GM18867 (cell line): ENCODE results near the gene STAT5B.
"Not testable (repeated sequence)": the region's sequence is repeated elsewhere in the genome, so short reads cannot be mapped to it uniquely, and the experiment has no call there.

Experiments
- ATAC-seq: cut with Tn5 transposase; IDR thresholded peaks from one replicate; pipeline ENCODE4 v1.9.1; 2021; ENCODE audit warnings: mild to moderate bottlenecking, moderate library complexity; ENCODE audit not compliant: unreplicated experiment

STAT5B gene

DNA sequence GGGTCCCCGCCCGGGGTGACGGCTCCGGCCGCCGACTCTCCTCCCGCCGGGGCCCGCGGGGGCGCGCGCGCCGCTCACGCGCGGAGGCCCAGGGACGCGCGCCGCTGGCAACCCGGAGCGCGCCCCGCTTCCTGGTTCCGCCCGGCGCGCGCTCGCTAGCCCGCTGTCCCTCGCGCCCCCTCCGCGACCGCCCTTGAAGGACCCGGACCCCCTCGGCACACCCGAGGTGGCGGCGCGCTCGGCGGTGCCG, at the start of gene STAT5B:
STAT5B (minus strand) TSS at position 33 of the 250 bp plus-strand sequence. CDS start 44,264 bp downstream, outside the sequence.
- ATAC-seq, result peak; percentile 67

DNA sequence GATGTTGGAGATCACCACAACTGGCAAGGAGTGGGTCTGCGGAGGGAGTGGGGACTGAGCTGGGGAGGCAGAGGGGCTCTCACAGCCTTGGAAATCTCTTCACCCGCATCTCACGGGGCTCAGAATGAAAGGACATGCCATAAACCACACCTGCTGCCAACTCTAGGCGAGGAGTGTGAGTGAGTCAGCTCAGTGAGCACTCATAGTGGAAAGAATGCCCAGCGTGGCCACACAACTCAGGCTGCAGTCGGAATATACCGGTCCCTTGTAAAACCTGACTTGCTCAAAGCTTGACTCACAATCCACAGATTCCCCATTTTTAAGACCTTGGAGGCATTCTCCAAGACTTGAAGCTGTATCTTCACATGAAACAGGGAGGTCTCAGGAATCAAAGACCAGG, 48.8 kb upstream of the STAT5B start:
- no peak for ATAC-seq

DNA sequence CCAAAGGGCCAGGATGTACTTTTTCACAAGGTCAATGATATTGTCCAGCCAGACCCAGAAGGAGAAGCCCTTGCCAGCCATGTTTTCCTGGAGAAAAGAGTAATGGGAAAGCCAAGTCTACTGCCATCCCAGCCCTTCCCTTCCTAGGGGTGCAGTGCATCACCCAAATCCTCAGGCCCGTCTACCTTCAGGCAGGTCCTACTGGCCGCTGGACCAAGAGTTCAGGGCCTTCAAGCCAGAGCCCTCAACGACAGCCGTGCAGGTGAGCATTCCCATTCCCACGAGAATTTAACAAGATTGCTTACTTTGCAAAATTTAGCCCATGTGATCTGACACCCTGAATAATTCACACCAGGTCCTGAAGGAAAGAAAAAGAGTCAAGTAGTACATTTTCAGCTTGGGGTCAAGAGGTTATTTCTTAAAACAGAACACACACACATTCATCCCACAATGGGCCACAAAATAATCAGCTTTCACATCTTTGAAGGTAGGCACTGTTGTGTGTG, 47.1 kb upstream of the STAT5B start:
- ATAC-seq, result no peak

DNA sequence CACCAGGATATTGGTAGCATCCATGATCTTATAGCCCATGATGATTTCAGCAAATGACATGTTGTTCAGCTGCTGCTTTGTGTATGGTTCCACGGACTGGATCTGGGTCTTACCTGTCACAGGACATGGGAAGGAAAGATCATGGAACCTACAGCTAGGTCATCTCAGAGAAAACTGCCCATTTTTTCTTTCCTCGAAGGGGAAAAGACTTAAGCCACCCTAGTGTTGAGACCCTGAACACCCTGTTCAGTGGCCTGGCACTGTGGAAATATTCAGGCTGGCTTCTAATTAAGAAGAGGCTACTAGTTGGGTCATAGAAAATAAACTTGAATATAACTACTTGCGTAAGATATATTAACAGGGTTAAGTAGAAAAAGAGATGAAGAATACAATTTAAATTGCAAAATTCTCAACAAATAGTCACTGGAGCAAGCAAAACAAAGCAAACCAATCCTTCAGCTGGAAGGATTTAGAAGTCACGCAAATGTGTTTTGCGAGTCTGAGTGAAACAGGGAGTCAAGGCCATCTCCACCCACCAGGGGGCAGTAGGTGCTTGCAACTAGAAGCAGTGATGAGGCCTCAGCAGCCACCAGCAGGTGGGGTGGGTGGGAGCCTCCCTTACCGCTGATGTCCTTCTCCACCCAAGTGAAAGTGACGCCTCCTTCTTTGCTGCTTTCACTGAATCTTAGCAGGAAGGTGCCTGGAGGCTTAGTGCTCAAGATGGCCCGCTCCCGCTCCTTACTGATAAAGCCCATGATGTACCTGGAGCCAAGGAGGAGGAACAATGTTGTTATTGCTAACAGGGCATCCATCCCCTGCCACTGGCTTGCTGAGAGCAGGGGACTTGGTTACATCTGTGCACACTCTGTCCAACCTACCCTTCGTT, 46.4 kb upstream of the STAT5B start:
- ATAC-seq, result peak; percentile 70

DNA sequence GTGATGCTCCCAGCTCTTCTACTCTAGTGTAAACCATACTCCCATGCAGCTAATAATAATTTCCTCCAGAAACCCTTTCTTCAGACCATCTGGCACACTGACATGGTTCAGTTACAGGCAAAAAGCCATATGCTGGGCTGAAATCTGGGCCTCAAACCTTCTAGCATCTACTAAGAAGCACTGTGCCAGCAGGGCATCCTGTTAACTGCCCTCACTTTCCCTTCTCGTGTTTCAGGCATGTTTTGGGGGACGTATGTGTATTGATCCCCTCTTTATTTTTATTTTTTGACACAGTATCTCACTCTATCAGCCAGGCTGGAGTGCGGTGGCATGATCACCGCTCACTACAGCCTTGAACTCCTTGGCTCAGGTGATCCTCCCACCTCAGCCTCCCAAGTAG, 45.4 kb upstream of the STAT5B start:
- no peak for ATAC-seq

DNA sequence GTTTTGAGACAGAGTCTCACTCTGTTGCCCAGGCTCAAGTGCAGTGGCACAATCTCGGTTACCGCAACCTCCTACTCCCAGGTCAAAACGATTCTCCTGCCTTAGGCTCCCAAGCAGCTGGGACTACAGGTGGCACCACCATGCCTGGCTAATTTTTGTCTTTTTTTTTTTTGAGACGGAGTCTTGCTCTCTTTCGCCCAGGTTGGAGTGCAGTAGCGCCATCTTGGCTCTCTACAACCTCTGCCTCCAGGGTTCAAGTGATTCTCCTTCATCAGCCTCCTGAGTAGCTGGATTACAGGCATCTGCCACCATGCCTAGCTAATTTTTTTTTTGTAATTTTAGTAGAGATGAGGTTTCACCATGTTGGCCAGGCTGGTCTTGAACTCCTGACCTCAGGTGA, 41.8 kb upstream of the STAT5B start:
- not testable (repeated sequence) for ATAC-seq

DNA sequence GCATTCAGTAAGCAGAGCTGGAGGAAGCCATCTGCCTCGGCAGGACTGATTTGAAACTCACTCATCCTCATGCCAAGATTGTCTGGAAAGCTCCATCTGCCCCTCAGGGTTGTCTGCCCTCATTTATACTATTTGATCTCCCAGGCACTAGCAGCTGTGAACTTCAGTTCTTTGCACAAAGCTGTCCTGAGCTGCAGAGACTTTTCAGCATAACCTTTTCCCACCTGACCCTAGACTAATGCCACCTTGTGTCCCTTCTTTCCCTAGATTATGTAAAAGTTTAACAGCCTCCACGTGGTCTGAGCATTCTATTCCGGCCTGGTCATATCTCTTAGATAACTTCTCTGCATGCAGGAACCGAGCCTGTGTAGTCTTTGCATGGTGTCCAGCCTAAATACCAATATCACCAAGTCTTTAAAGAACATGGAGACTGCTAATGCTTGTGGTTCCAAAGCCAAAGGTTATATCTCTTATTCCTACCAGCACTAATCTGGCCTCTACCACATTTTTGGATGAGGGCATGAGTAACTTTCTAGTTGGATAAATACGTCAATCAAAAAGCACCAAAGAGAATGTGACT, 41.2 kb upstream of the STAT5B start:
- ATAC-seq, result no peak

DNA sequence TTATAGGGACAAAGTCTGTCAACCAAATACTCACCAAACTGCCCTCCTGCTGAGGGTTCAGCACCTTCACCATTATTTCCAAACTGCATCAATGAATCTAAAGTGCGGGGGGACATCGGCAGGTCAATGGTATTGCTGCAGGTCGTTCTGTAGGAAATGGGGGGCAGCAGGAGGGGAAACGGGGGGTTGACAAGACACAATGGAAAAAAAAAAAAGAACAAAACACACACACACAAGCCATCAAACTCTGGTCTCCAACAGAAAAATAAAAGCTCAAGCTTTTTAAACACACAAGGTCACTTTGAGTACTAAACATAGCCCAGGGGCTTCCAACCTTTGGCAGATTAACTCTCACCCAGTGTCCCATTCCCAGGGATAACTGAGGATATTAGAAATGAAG, 40.6 kb upstream of the STAT5B start:
- ATAC-seq, result no peak

DNA sequence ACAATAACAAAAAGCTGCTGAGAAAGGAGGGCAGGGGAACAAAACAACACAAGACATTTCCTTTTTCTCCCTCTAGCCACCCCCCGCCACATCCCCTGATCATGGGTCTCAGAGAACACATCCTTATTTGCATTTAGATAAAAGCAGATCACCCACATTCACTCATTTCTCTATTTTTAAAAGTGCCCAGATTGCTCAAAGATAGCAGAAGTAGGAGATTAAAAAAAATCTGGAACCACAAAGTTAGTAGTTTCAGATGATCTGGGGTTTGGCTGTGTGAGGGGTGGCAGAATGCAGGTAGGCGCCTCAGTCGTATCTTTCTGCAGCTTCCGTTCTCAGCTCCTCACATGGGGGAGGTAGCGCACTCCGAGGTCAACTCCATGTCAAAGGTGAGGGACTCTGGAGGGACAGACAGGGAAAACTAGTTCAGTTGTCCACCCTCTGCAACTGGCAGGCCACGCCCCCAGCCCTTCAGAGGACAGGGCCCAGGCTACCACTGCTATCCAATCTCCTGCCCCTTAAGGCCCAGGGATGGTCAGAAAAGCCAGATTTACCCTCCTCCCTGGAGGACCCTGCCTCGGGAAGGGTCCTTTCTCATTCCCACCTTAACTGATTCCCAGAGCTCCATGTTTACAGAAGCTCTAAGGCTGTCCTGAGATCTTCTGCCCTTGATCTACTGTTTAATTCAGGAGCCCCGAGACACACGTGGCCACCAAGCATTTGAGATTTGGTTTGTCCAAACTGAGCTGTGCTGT, 39.4 kb upstream of the STAT5B start:
- ATAC-seq, result no peak

DNA sequence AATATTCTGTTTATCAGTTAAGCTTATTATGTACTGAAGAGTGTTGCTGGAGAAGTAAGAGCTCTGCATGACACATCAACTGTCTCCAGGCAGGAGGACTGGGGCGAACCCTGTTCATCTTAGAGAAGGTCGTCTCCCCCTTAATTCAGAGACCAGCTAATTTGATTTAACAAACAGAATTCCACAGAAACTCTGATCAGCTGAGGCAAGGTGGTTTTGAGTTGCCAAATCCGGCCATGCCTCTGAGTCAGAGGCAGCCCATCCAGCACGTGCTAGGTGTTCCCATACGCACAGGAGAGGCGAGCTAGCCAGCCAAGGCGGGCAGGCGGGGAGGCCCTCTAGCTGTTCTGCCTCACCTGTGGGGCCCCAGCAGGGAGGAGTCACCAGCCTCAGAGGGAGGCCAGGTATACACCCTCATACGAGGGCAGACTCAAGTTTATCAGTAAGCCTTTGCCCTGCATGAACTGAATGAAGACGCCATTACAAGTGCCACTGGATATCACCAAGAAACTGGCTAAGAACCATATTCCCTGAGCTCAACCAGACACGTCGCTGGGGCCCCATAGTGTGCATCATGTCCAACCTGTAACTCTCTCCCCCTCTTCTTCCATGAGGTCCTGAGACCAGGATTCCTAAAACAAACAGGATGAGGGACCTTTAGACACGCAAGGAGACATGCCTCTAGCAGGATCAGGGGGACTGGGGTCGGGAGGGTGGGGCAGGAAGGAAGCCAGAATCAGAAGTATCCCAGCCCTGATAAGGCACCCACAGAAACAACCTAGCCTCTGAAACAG, 37.8 kb upstream of the STAT5B start:
- no peak for ATAC-seq

DNA sequence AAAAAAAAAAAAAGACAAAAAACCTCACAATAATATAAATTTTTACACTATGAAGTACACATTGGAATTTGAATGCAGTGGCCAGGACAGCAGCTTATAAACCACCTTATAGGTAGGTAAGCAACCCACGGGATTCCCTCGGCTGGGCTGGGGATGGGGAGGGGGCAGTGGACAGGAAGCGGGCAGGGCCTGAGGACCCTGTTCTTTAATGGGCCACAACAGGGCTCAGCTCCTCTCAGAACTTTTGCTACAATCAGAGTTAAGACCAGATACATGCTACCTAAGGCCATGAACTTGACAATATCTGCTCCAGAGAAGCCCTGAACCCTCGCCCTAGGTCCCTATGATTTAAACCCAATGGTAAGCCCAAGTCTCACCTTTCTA, 37.2 kb upstream of the STAT5B start:
- no peak for ATAC-seq

DNA sequence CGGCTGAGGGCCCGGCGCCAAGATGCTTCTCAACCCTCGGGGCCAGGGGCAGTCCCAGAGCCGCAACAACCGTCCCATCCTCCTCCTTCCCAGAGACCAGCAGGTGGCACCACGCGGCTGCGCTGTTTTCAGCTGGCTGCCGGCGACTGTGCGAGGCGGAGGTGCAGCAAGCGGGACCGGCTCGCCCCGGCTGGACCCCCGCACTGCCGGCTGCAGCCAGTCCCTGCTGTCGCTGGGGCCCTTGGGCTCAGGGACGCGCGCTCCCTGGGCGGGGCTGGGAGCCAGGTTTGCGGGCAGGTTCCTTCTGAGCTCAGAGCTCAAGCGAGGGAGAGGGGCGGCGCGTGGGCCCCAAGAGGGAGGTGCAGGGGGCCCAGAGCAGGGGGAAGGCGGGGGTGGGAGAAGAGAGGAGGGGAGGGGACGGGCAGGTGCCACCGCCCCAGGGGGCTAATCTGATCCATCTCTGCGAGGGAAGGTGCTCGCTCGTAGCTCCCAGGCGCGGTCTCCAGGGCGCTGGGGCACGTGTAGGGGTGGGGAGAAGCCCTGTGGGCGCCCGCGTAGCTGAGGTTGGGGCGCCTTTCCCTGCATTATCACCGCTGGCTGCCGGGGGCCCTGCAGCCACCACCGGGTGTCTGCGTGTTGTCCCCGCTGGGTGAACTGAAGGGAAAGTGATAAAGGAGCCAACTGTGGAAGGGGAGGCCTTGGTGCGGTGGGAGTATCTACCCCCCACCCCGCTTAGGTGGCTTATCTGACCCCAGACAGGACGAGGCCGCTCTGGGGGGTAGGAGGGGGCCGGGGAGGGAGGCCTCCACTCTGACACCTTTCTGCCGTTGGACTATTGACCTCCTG, 36.3 kb upstream of the STAT5B start:
- ATAC-seq, result no peak

DNA sequence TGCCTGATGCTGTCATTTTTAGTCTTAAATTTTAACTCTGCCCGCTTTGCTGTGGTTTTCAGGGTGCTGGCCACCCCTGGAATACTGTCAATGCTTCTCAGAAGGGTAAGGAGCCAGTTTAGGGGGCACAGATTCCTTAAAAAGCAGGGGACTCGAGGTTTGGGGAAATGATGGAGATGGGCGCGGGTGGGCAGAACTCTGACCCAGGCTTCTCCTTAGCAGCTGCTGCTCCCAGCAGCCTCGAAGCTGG, 35.8 kb upstream of the STAT5B start:
- ATAC-seq, result no peak

DNA sequence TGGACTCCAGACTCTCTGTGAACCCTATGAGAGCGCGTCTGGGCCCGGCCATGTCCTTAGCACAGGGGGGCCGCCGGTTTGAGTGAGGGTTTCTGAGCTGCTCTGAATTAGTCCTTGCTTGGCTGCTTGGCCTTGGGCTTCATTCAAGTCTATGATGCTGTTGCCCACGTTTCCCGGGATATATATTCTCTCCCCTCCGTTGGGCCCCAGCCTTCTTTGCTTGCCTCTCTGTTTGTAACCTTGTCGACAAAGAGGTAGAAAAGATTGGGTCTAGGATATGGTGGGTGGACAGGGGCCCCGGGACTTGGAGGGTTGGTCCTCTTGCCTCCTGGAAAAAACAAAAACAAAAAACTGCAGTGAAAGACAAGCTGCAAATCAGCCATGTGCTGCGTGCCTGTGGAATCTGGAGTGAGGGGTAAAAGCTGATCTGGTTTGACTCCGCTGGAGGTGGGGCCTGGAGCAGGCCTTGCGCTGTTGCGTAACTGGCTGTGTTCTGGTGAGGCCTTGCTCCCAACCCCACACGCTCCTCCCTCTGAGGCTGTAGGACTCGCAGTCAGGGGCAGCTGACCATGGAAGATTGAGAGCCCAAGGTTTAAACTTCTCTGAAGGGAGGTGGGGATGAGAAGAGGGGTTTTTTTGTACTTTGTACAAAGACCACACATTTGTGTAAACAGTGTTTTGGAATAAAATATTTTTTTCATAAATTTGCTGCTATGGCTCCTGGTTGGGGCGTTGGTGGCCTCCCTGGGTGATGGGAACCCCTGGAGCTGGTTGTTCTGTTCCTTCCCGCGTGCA, 35.2 kb upstream of the STAT5B start:
- no peak for ATAC-seq

DNA sequence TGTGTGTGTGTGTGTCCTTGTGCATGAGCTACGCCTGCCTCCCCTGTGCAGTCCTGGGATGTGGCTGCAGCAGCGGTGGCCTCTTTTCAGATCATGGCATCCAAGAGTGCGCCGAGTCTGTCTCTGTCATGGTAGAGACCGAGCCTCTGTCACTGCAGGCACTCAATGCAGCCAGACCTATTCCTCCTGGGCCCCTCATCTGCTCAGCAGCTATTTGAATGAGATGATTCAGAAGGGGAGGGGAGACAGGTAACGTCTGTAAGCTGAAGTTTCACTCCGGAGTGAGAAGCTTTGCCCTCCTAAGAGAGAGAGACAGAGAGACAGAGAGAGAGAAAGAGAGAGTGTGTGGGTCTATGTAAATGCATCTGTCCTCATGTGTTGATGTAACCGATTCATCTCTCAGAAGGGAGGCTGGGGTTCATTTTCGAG, 34.6 kb upstream of the STAT5B start:
- no peak for ATAC-seq

DNA sequence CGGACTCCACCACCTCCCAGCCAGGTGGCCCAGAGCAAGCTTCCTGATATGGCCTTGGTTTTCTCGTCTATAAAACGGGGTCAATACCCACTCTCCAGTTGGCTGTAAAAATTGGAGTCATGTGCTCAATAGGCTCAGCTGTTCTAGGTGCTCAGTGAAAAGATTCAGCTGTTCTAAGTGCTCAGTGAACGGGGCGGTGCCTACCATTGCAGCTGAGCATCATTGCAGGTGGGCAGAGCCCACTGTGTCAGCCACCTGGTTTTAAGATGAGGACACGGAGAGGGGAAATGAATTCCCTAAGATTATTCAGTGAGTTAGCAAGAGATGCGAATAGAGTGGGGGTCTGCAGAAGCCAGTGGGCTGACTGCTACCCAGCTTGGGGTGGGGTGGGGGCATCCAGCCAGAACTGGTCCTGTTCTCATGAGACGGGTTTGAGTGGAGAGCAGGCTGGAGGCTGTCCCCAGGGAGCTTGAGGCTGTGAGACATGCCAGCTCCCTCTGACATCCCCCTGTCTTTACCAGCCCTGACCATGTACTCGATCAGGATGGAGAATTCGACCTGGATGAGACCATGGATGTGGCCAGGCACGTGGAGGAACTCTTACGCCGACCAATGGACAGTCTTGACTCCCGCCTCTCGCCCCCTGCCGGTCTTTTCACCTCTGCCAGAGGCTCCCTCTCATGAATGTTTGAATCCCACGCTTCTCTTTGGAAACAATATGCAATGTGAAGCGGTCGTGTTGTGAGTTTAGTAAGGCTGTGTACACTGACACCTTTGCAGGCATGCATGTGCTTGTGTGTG, 34.0 kb upstream of the STAT5B start:
- no peak for ATAC-seq

DNA sequence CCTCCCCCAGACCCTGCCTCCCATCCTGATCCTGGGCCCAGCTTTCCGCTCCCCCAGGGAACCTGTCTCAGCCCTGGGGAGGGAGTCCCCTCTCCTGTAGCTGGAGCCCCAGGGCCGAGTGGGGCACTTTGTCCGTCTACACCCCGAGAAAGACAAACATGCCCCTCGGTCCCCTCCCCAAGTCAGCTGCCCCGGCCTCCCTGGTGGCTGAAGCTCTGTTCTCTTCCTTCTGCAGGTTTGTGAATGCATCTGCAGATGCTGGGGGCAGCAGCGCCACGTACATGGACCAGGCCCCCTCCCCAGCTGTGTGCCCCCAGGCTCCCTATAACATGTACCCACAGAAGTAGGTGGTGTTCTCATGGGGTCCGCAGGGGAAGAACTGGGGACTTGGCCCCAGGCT, 33.0 kb upstream of the STAT5B start:
- no peak for ATAC-seq

DNA sequence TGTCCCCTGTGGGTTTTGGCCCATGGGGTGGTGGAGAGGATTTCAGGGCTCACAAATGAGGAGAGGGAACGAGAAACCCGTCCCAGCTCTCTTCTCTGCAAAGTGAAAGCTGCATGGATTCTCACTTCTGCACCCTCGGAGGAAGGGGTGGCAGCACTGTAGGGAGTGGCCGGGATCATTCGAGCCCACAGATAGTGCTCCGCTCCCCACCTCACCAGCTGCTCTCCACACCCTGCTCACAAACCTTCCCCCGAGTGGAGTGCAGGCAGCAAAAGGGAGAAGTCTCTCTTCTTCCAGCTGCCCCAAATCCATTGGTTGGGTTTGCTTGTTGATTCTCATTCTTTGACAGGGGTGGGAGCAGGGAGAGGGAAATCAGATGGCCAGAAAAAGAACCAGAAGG, 32.3 kb upstream of the STAT5B start:
- ATAC-seq, result no peak

DNA sequence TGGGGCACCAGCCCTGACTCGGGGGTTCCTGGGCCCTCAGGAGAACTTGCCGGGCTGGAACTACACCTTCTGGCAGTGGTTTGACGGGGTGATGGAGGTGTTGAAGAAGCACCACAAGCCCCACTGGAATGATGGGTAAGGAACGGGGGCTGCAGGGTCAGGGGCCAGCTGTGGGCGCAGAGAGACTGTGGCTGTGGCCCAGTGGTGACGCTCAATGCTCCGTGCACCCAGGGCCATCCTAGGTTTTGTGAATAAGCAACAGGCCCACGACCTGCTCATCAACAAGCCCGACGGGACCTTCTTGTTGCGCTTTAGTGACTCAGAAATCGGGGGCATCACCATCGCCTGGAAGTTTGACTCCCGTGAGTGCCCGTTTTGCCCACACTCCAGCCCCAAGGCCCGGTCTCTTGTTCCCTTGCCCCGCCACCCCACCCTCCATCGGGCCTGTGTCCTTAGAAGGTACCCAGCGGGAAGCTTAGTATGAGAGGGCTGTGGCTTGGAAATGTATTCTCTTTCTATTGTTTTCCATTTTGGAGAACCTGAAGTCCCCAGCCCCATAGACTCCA, 31.3 kb upstream of the STAT5B start:
- ATAC-seq, result no peak
